Activated CD4-positive, alpha-beta memory T cell treated with anti-CD3 and anti-CD28 coated beads, Interleukin-2, amount 10 ng/mL, durations not matched to agents 7 days and 5 days (primary cell): ENCODE data around the gene PRSS50. TPM values are rescaled to one million over a fixed set of nuclear protein-coding genes. Genes with fewer than 3 reads are reported as not detected.
"Not testable (repeated sequence)": the region's sequence is repeated elsewhere in the genome, so short reads cannot be mapped to it uniquely, and the experiment has no call there.

ENCODE experiments used
- CTCF ChIA-PET: fragments of 350-600 bp; sonication (Branson Sonifier 250); formaldehyde crosslinking; loops from one replicate; lab custom pipeline; 2021; ENCODE audit warnings: antibody characterized with exemption, inconsistent platforms; lab: Charles Lee
- POLR2A ChIA-PET: fragments of 350-600 bp; sonication (Branson Sonifier 250); formaldehyde crosslinking; loops from one replicate; lab custom pipeline; 2021; ENCODE audit warnings: antibody characterized with exemption; lab: Charles Lee
- DNase-seq: peaks from one replicate; pipeline ENCODE4 v3.0.0-alpha.2; 2020
- H3K27ac Mint-ChIP-seq: one replicate; pipeline ENCODE4 v1.8.0; 2021; ENCODE audit warnings: mild to moderate bottlenecking, mixed read lengths
- H3K27me3 Mint-ChIP-seq: one replicate; pipeline ENCODE4 v1.8.0; 2021; ENCODE audit warnings: mixed read lengths
- H3K36me3 Mint-ChIP-seq: one replicate; pipeline ENCODE4 v1.8.0; 2021; ENCODE audit warnings: low read depth, mixed read lengths
- H3K4me1 Mint-ChIP-seq: one replicate; pipeline ENCODE4 v1.8.0; 2021; ENCODE audit warnings: mixed read lengths
- H3K4me3 Mint-ChIP-seq: one replicate; pipeline ENCODE4 v1.8.0; 2021; ENCODE audit warnings: mild to moderate bottlenecking, mixed read lengths
- H3K9me3 Mint-ChIP-seq: one replicate; pipeline ENCODE4 v1.8.0; 2021; ENCODE audit warnings: mixed read lengths
- total RNA-seq, 2 experiments: library from RNA; stranded (reverse); gene quantifications; one replicate each; pipeline ENCODE4 v1.2.3, GENCODE V29; 2021

Gene PRSS50
- total RNA-seq, result not detected

GRCh38 chr3:46717447-46718231 lies at the start of gene PRSS50:
PRSS50 (minus strand) TSS chr3:46717869; CDS start chr3:46717824, 45 bp downstream.
- CTCF ChIA-PET, result no interaction called here
- Mint-ChIP-seq H3K27me3 (peaks cover 10% of the 10 kb centered on the region), H3K36me3 (no peaks in the 10 kb centered on the region), H3K27ac (no peak within 1 kb of the TSS), H3K4me3 (no peak within 1 kb of the TSS), H3K4me1 (no peaks in the 10 kb centered on the region), H3K9me3 (peaks cover 4% of the 10 kb centered on the region)
- POLR2A ChIA-PET, result no interaction called here
- DNase-seq, result peak; percentile 24

GRCh38 chr3:46764206-46764605 lies 46.5 kb upstream of the PRSS50 start:
- peaks cover 11% of the 10 kb centered on the region for H3K36me3 Mint-ChIP-seq
- no peak for DNase-seq
- H3K9me3 Mint-ChIP-seq, result peaks cover 9% of the 10 kb centered on the region
- no peak overlapping the region for H3K27ac Mint-ChIP-seq
- peaks cover 22% of the 10 kb centered on the region for H3K27me3 Mint-ChIP-seq
- H3K4me1 Mint-ChIP-seq, result no peaks in the 10 kb centered on the region
- POLR2A ChIA-PET, result no interaction called here
- CTCF ChIA-PET, result interaction anchor here (0.6 kb wide), 1 partner anchor 758 kb away, joined by 3 read pairs; no protein-coding TSS in a partner anchor
- no peak overlapping the region for H3K4me3 Mint-ChIP-seq

GRCh38 chr3:46763178-46763577 lies 45.5 kb upstream of the PRSS50 start:
- no peak for DNase-seq
- Mint-ChIP-seq H3K4me3 (no peak overlapping the region), H3K4me1 (no peaks in the 10 kb centered on the region), H3K27me3 (peaks cover 24% of the 10 kb centered on the region), H3K36me3 (peaks cover 11% of the 10 kb centered on the region), H3K9me3 (peaks cover 9% of the 10 kb centered on the region), H3K27ac (no peak overlapping the region)
- ChIA-PET POLR2A (no interaction called here), CTCF (no interaction called here)

- peaks cover 11% of the 10 kb centered on the region for H3K36me3 Mint-ChIP-seq
- CTCF ChIA-PET, result no interaction called here
- no peaks in the 10 kb centered on the region for H3K4me1 Mint-ChIP-seq
- peaks cover 4% of the 10 kb centered on the region for H3K9me3 Mint-ChIP-seq
- H3K27me3 Mint-ChIP-seq, result peaks cover 27% of the 10 kb centered on the region
- no peak overlapping the region for H3K4me3 Mint-ChIP-seq
- DNase-seq, result no peak
- no peak overlapping the region for H3K27ac Mint-ChIP-seq
- POLR2A ChIA-PET, result no interaction called here
Measured at GRCh38 chr3:46759239-46760167, 41.8 kb upstream of the PRSS50 start.

GRCh38 chr3:46756642-46757041 lies 39.0 kb upstream of the PRSS50 start:
- Mint-ChIP-seq H3K36me3 (no peaks in the 10 kb centered on the region), H3K4me3 (no peak overlapping the region), H3K27me3 (peaks cover 8% of the 10 kb centered on the region), H3K27ac (no peak overlapping the region), H3K4me1 (no peaks in the 10 kb centered on the region), H3K9me3 (no peaks in the 10 kb centered on the region)
- ChIA-PET CTCF (no interaction called here), POLR2A (no interaction called here)
- DNase-seq, result no peak

GRCh38 chr3:46755646-46756045 lies 38.0 kb upstream of the PRSS50 start:
- Mint-ChIP-seq H3K36me3 (no peaks in the 10 kb centered on the region), H3K9me3 (no peaks in the 10 kb centered on the region), H3K27me3 (peaks cover 8% of the 10 kb centered on the region), H3K27ac (no peak overlapping the region), H3K4me1 (no peaks in the 10 kb centered on the region), H3K4me3 (no peak overlapping the region)
- POLR2A ChIA-PET, result interaction anchor here (0.6 kb wide), 1 partner anchor 10 kb away, joined by 3 read pairs; no protein-coding TSS in a partner anchor
- no peak for DNase-seq
- CTCF ChIA-PET, result no interaction called here

GRCh38 chr3:46753127-46753526 lies 35.5 kb upstream of the PRSS50 start:
- CTCF ChIA-PET, H3K27ac Mint-ChIP-seq, DNase-seq, H3K9me3 Mint-ChIP-seq, H3K4me3 Mint-ChIP-seq, H3K27me3 Mint-ChIP-seq, H3K4me1 Mint-ChIP-seq, H3K36me3 Mint-ChIP-seq, POLR2A ChIA-PET: not testable (repeated sequence)

GRCh38 chr3:46750555-46751038 lies 32.9 kb upstream of the PRSS50 start:
- DNase-seq, result no peak
- Mint-ChIP-seq H3K9me3 (no peaks in the 10 kb centered on the region), H3K27me3 (no peaks in the 10 kb centered on the region), H3K27ac (no peak overlapping the region), H3K4me3 (no peak overlapping the region), H3K4me1 (no peaks in the 10 kb centered on the region), H3K36me3 (no peaks in the 10 kb centered on the region)
- CTCF ChIA-PET, result no interaction called here
- POLR2A ChIA-PET, result no interaction called here

GRCh38 chr3:46749129-46749528 lies 31.5 kb upstream of the PRSS50 start:
- no peak for DNase-seq
- H3K9me3 Mint-ChIP-seq, result no peaks in the 10 kb centered on the region
- H3K27me3 Mint-ChIP-seq, result no peaks in the 10 kb centered on the region
- ChIA-PET CTCF (no interaction called here), POLR2A (no interaction called here)
- no peak overlapping the region for H3K4me3 Mint-ChIP-seq
- no peak overlapping the region for H3K27ac Mint-ChIP-seq
- H3K36me3 Mint-ChIP-seq, result no peaks in the 10 kb centered on the region
- no peaks in the 10 kb centered on the region for H3K4me1 Mint-ChIP-seq

GRCh38 chr3:46748170-46748569 lies 30.5 kb upstream of the PRSS50 start:
- CTCF ChIA-PET, result no interaction called here
- H3K4me1 Mint-ChIP-seq, result no peaks in the 10 kb centered on the region
- H3K27ac Mint-ChIP-seq, result no peak overlapping the region
- DNase-seq, result no peak
- POLR2A ChIA-PET, result no interaction called here
- H3K36me3 Mint-ChIP-seq, result no peaks in the 10 kb centered on the region
- H3K27me3 Mint-ChIP-seq, result no peaks in the 10 kb centered on the region
- H3K9me3 Mint-ChIP-seq, result no peaks in the 10 kb centered on the region
- H3K4me3 Mint-ChIP-seq, result no peak overlapping the region

- no peak for DNase-seq
- H3K27ac Mint-ChIP-seq, result no peak overlapping the region
- H3K4me3 Mint-ChIP-seq, result no peak overlapping the region
- no peaks in the 10 kb centered on the region for H3K4me1 Mint-ChIP-seq
- no peaks in the 10 kb centered on the region for H3K9me3 Mint-ChIP-seq
- H3K27me3 Mint-ChIP-seq, result no peaks in the 10 kb centered on the region
- ChIA-PET CTCF (no interaction called here), POLR2A (no interaction called here)
- no peaks in the 10 kb centered on the region for H3K36me3 Mint-ChIP-seq
Measured at GRCh38 chr3:46746711-46747110, 29.0 kb upstream of the PRSS50 start.

GRCh38 chr3:46742992-46743585 lies 25.4 kb upstream of the PRSS50 start:
- Mint-ChIP-seq H3K27me3 (peaks cover 1% of the 10 kb centered on the region), H3K4me1 (no peaks in the 10 kb centered on the region), H3K4me3 (no peak overlapping the region), H3K27ac (no peak overlapping the region), H3K9me3 (no peaks in the 10 kb centered on the region), H3K36me3 (no peaks in the 10 kb centered on the region)
- POLR2A ChIA-PET, result no interaction called here
- DNase-seq, result no peak
- CTCF ChIA-PET, result no interaction called here

GRCh38 chr3:46739565-46739964 lies 21.9 kb upstream of the PRSS50 start:
- CTCF ChIA-PET, H3K36me3 Mint-ChIP-seq, DNase-seq, H3K4me1 Mint-ChIP-seq, H3K27ac Mint-ChIP-seq, H3K9me3 Mint-ChIP-seq, H3K27me3 Mint-ChIP-seq, H3K4me3 Mint-ChIP-seq, POLR2A ChIA-PET: not testable (repeated sequence)
